Measurements from ENCODE around the gene SRSF4.

DNA sequence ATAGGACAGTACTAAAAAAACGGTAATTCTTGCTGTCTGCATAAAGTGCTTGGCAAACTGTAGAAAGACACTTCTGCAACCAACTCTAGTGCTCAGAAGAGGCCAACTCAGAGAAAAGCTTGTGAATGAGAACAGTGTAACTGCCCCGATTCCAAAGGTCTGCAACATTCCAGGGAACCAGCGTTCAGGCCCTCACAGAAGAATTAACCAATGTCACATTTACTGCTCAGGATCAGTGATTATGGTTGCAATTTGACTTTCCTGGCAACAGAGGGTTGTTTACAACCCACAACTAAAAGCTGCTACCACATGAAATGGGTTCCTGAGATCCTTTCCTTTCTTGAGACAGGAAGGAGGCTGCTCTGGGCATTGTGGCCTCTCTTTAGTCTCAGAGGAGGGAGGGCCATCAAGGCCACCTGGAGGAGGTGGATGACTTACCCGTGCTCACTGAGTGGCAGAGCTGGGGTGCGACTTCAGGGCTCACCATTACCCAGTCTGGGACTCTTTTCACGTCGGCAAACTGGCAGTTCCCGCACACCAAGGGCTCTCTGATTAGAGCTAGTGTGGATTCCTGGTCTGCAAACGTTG lies 15.3 kb downstream of the SRSF4 start:
- TF ChIP-seq, protein P1, sequence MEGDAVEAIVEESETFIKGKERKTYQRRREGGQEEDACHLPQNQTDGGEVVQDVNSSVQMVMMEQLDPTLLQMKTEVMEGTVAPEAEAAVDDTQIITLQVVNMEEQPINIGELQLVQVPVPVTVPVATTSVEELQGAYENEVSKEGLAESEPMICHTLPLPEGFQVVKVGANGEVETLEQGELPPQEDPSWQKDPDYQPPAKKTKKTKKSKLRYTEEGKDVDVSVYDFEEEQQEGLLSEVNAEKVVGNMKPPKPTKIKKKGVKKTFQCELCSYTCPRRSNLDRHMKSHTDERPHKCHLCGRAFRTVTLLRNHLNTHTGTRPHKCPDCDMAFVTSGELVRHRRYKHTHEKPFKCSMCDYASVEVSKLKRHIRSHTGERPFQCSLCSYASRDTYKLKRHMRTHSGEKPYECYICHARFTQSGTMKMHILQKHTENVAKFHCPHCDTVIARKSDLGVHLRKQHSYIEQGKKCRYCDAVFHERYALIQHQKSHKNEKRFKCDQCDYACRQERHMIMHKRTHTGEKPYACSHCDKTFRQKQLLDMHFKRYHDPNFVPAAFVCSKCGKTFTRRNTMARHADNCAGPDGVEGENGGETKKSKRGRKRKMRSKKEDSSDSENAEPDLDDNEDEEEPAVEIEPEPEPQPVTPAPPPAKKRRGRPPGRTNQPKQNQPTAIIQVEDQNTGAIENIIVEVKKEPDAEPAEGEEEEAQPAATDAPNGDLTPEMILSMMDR (IDR thresholded peaks at IDR 0.05; ENCODE audit: borderline replicate concordance, extremely low read depth, low read length, poor library complexity, severe bottlenecking) = no peak
- no peak for TF ChIP-seq EZH2 (IDR thresholded peaks at IDR 0.05; ENCODE audit: borderline replicate concordance, low read depth, low read length, severe bottlenecking)

Measured in DND-41 (cell line).